ENCODE results near the gene GAS7.

DNA sequence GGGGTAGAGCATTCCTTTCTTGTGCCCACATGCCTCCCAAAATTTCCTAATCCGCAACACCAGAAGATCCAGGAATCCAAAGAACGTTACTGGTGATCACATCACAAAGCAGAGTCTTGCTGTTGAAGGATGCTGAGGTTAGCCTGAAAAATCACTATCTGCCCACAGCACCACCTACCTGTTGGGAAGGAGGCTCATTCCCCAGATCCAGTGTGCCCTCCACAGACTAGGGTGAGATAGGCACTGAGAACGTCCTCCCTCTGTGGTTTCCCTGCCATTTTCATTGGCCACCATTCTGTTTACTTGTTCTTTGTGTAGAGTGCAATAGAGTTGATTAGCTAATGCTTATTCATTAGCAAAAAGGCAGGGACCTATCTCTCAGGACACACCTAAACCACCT, 323.7 kb downstream of the GAS7 start:
- TF ChIP-seq EZH2 (IDR thresholded peaks at IDR 0.05; ENCODE audit: insufficient read depth, low read length), result no peak
- TF ChIP-seq, protein P1, sequence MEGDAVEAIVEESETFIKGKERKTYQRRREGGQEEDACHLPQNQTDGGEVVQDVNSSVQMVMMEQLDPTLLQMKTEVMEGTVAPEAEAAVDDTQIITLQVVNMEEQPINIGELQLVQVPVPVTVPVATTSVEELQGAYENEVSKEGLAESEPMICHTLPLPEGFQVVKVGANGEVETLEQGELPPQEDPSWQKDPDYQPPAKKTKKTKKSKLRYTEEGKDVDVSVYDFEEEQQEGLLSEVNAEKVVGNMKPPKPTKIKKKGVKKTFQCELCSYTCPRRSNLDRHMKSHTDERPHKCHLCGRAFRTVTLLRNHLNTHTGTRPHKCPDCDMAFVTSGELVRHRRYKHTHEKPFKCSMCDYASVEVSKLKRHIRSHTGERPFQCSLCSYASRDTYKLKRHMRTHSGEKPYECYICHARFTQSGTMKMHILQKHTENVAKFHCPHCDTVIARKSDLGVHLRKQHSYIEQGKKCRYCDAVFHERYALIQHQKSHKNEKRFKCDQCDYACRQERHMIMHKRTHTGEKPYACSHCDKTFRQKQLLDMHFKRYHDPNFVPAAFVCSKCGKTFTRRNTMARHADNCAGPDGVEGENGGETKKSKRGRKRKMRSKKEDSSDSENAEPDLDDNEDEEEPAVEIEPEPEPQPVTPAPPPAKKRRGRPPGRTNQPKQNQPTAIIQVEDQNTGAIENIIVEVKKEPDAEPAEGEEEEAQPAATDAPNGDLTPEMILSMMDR (IDR thresholded peaks at IDR 0.05; ENCODE audit: insufficient read depth, low read depth, low read length), result no peak
